Measurements from ENCODE around the gene HACD4. TPM values are rescaled to one million over a fixed set of nuclear protein-coding genes. Genes with fewer than 3 reads are reported as not detected.
A peak's percentile ranks its signal among the peaks of the same experiment; 100 is the strongest.
"Not testable (repeated sequence)": the region's sequence is repeated elsewhere in the genome, so short reads cannot be mapped to it uniquely, and the experiment has no call there.

Gene HACD4
- total RNA-seq, 1 donor from 2014 or later = 0.89 TPM

DNA sequence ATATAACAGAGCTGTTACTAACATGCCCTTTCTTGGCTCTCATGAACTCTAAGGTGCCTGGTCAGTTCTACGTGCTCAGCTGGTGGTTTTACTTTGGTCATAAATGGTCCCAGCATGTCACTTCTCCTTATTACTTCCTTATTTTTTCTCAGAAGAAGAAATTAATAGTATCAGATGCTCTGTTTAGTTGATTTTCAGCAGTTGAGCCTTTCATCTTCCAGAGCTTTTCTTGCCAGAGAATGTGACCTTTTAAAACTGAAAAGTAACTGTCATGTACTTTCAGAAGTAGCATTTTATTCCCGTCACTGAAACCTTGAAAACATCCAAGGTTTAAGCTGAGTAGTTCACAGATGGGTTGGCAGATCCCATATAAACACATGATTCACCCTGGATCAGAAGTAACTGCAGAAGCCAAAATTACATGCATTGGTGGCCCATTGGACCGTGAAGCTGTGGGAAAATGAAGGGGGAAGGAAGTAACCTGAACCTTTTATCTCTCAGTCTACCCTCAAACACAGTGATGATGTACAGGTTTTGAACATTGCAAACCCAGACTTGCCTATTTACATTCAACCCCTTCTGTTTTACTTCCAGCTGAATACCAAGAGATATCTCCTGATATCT, 50.5 kb downstream of the HACD4 start:
- intact Hi-C loops (cut with micrococcal nuclease) = no loop called here
- ATAC-seq = peak; percentile 36

DNA sequence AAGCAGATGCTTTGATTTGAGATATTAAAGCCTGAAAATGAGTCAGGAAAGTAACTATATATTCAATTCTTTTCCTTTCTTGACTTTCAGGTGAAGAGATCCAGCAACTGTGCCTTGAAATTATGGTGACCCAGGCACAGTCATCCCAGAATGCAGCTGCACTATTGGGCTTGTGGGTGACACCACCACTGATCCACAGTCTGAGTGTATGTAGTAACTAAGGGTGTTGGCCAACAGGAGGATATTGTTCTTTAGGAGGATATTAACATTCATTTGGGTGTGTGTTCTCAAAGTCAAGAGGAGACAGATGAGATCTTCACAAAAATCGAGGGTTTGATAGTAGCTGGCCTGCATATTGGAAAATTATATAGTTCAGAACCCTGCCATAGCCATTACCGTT, 53.2 kb downstream of the HACD4 start:
- intact Hi-C loops (cut with micrococcal nuclease) = no loop called here
- DNase-seq = no peak
- ATAC-seq = no peak

More for the DNA sequence above, 50.5 kb downstream of the HACD4 start:
- DNase-seq = no peak

- intact Hi-C loops (cut with micrococcal nuclease); ATAC-seq; DNase-seq: not testable (repeated sequence)
These were observed 57.1 kb downstream of the HACD4 start for GRCh38 chr9:20974191-20974938.

GRCh38 chr9:20973246-20973947, 58.0 kb downstream of the HACD4 start:
- ATAC-seq; DNase-seq; intact Hi-C loops (cut with micrococcal nuclease): not testable (repeated sequence)

DNA sequence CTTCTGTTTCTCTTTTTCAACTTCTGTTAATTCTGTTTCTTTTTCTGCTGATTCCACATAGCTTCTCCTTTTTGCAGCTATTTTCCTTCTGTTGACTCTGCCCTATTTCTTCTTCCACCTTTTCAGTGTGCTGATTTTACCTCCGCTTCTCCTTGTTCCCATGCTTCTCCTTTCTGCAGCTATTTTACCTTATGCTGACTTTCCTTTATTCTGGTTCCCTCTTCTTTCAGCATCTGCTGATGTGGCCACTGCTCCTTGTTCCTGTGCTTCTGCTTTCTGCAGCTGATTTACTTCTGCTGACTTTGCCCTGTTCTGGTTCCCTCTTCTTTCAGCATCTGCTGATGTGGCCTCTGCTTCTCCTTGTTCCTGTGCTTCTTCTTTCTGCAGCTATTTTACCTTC, 58.8 kb downstream of the HACD4 start:
- intact Hi-C loops (cut with micrococcal nuclease) = no loop called here
- DNase-seq (no peak), ATAC-seq (no peak)

- intact Hi-C loops (cut with micrococcal nuclease) = no loop called here
- ATAC-seq (no peak), DNase-seq (no peak)
These were observed 68.8 kb downstream of the HACD4 start for GRCh38 chr9:20962536-20963225.

DNA sequence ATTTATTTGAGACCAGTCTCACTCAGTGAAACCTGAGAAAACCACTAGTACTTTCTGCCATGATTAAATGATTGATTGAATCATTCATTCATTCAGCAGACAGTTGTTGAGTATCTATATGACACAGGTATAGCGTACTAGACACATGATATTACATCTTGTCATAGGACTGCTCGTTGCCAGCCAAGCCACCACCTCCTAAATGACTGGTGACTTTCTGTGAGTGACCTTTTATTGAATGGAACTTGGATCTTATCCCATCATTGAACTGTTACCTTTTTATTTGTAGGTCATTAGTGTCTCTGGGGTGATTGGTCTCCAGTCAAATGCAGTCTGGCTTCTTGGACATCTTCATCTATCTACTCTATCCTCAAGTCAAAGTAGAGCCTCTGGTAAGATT, 80.7 kb downstream of the HACD4 start:
- DNase-seq (no peak), ATAC-seq (no peak)
- intact Hi-C loops (cut with micrococcal nuclease) = no loop called here

Other genes starting within 250 kb of the HACD4 start
- not detected for gene IFNB1, start 46.3 kb upstream of the HACD4 start, total RNA-seq
- gene IFNW1, start 110.2 kb upstream of the HACD4 start, total RNA-seq = not detected
- gene IFNA21, start 135.0 kb upstream of the HACD4 start, total RNA-seq = not detected
- gene IFNA4, start 155.9 kb upstream of the HACD4 start, total RNA-seq = not detected
- not detected for gene IFNA7, start 170.6 kb upstream of the HACD4 start, total RNA-seq
- gene IFNA10, start 175.5 kb upstream of the HACD4 start, total RNA-seq = not detected
- not detected for gene IFNA16, start 185.7 kb upstream of the HACD4 start, total RNA-seq
- gene IFNA17, start 196.6 kb upstream of the HACD4 start, total RNA-seq = not detected
- gene IFNA14, start 208.4 kb upstream of the HACD4 start, total RNA-seq = not detected

All from left ventricle myocardium superior (tissue), 1 donor.